GM10248 (cell line): ENCODE data around the gene MORC3.
"Not testable (repeated sequence)": the region's sequence is repeated elsewhere in the genome, so short reads cannot be mapped to it uniquely, and the experiment has no call there.

Source experiments
- CTCF ChIA-PET: fragments of 300-600 bp; sonication (Branson Sonifier 250); formaldehyde crosslinking; extraction: SDS; loops from one replicate; lab custom pipeline; 2021; ENCODE audit warnings: antibody characterized with exemption; lab: Yijun Ruan, JAX
- POLR2A ChIA-PET: fragments of 350-650 bp; sonication (Branson Sonifier 250); formaldehyde crosslinking; extraction: SDS; loops from one replicate; lab custom pipeline; 2020; ENCODE audit warnings: antibody characterized with exemption; lab: Yijun Ruan, JAX
- DNase-seq: peaks from one replicate; pipeline ENCODE4 v3.0.0; 2012; ENCODE audit errors: extremely low spot score
- TF ChIP-seq, protein P1 (sequence below): IDR thresholded peaks from 2 replicates; pipeline ENCODE4 v1.5.1; 2012; ENCODE audit warnings: mild to moderate bottlenecking, low read depth; ENCODE audit errors: extremely low read depth, missing control alignments, control extremely low read depth

MORC3 gene

DNA sequence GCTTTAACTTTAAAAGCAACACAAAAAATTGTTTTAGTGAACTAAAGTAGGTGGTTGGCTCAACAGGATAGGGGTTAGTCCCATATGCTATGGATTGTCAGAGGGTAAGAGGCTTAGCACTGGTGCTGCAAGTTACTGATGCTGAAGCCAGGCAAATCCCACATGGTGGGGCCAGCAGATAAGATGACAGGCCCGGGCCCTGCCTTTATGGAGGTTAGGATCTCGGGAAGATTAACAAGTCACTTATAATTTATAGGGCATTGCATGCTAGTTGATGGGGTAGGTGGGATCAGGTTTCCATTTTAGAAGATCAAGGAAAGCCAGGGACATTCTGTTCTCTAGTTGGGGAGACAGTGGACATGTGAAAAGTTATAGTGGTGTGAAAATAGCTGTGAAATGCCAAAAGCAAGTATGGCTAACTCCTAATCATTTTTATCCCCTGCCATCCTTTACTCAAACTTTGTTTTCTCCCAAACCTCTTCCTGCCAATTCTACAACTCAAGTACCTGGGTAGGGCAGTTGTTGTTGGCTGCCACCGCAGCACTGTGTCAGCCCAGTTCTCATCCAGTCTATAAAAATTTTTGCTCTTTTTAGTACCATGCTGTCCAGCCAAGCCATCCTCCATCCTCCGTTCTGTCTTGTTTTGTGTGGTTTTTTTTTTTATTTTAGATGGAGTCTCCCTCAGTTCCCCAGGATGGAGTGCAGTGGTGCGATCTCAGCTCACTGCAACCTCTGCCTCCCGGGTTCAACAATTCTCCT, 75.5 kb downstream of the MORC3 start:
- DNase-seq: no peak
- POLR2A ChIA-PET: no interaction called here
- TF ChIP-seq, protein P1, sequence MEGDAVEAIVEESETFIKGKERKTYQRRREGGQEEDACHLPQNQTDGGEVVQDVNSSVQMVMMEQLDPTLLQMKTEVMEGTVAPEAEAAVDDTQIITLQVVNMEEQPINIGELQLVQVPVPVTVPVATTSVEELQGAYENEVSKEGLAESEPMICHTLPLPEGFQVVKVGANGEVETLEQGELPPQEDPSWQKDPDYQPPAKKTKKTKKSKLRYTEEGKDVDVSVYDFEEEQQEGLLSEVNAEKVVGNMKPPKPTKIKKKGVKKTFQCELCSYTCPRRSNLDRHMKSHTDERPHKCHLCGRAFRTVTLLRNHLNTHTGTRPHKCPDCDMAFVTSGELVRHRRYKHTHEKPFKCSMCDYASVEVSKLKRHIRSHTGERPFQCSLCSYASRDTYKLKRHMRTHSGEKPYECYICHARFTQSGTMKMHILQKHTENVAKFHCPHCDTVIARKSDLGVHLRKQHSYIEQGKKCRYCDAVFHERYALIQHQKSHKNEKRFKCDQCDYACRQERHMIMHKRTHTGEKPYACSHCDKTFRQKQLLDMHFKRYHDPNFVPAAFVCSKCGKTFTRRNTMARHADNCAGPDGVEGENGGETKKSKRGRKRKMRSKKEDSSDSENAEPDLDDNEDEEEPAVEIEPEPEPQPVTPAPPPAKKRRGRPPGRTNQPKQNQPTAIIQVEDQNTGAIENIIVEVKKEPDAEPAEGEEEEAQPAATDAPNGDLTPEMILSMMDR: no peak
- CTCF ChIA-PET: interaction anchor here (0.9 kb wide), 1 partner anchor 27 kb away, joined by 3 read pairs; no protein-coding TSS in a partner anchor

DNA sequence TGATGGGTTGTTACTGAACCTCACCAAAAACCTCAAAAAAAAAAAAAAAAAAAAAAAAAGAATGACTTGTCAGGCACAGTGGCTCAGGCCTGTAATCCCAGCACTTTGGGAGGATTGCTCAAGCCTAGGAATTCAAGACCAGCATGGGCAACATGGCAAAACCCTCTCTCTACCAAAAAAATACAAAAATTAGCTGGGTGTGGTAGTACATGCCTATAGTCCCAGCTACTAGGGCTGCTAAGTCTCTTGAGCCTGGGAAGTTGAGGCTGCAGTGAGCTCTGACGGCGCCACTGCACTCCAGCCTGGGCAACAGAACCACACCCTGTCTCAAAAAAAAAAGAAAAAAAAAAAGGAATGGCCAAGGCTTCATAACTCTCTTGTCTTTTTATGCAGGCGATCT, 76.3 kb downstream of the MORC3 start:
- TF ChIP-seq, protein P1: no peak
- ChIA-PET POLR2A (no interaction called here), CTCF (no interaction called here)
- DNase-seq: no peak

DNA sequence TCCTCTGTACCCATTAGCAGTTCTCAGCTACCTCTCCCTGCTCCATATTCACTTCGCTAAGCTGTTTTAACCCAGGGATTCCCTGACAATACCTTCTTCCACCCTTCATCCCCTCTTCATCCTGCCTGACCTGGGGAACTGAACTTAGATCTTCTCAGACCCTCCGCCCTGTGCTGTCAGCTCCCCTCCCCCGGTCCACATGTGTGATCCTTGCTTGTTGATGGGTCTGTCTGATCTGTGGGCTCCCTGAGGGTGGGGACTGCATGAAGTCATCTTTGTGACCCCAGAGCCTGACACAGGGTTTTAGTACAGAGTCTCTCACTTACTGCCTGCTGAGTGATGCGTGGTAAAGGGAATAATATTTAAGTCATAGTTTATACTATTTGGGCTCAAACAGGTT, 77.0 kb downstream of the MORC3 start:
- TF ChIP-seq, protein P1: no peak
- ChIA-PET POLR2A (no interaction called here), CTCF (no interaction called here)
- no peak for DNase-seq

DNA sequence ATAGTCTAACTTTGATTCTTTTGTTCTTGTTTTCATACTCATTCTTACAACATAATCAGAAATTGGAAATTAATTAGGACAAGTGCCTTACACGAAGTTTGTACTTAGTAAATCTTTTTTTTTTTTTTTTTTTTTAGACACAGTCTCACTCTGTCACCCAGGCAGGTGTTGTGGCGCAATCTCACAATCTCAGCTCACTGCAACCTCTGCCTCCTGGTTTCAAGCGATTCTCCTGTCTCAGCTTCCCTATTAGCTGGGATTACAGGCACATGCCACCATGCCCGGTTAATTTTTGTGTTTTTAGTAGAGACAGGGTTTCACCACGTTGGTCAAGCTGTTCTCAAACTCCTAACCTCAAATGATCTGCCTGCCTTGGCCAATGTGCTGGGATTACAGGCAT, 77.6 kb downstream of the MORC3 start:
- POLR2A ChIA-PET: no interaction called here
- no peak for DNase-seq
- CTCF ChIA-PET: interaction anchor here (2.1 kb wide), 1 partner anchor 56 kb away, joined by 4 read pairs; no protein-coding TSS in a partner anchor
- TF ChIP-seq, protein P1: no peak

DNA sequence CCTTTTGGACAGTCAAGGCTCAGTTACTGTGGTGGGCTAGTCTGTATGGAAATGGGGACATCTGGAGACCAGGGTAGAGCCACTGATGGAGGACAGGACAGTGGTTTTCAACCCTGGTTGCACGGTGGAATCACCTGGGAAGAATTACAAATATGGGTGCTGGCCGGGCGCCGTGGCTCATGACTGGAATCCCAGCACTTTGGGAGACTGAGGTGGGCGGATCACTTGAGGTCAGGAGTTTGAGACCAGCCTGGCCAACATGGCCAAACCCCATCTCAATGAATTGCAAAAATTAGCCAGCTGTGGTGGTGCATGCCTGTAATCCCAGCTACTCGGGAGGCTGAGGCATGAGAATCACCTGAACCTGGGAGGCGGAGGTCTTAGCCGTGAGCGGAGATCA, 79.7 kb downstream of the MORC3 start:
- DNase-seq, POLR2A ChIA-PET: not testable (repeated sequence)
- CTCF ChIA-PET: interaction anchor here (1.0 to 2.1 kb wide), 4 partner anchors 9 to 54 kb away, joined by 3 to 4 read pairs (median 4); no protein-coding TSS in a partner anchor

DNA sequence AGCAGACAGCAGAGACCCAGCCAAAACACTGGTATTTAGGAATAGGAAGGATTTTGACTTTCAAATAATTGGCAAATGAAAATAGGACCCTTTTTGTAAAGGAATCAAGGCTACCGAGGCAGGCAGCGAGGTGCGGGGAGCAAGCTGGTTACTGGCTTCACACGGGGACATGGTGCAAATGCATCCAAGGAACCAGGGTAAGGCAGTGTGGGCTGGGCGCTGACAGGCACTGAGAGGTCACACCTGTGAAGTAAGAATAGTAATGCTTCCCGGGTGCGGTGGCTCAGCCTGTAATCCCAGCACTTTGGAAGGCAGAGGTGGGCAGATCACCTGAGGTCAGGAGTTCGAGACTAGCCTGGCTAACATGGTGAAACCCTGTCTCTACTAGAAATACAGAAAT, 80.7 kb downstream of the MORC3 start:
- POLR2A ChIA-PET: no interaction called here
- no peak for DNase-seq
- CTCF ChIA-PET: no interaction called here
- TF ChIP-seq, protein P1: no peak

DNA sequence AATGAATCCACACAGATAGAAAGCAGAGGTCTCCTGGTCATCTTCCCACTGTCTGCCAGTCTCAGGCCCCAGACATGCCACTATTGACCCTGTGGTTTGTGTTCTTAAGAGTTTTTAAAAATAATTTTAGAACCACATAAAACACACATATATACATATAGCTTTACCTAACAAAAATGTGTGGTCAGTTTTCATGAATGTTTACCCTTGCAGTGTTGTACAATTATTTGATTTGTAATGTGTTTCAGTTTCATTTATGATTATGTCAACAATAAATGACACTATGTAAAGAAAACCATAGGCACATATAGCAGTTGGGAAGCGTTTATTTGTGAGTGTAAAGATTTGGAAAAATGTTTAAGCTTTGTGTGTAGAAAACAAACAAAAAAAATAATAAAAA, 82.3 kb downstream of the MORC3 start:
- POLR2A ChIA-PET: no interaction called here
- DNase-seq: no peak
- TF ChIP-seq, protein P1: no peak
- CTCF ChIA-PET: interaction anchor here (1.0 to 1.2 kb wide), 2 partner anchors 12 to 13 kb away, joined by 3 to 4 read pairs; no protein-coding TSS in a partner anchor
